Vagina (tissue), 2 donors: ENCODE measurements around the gene AGAP9.

Source experiments
- POLR2A ChIP-seq, 2 donors: fragments of 450-650 bp; IDR thresholded peaks; one replicate each; pipeline ENCODE4 v1.6.1; 2017; ENCODE audit warnings: antibody characterized with exemption in 2 of 2, mild to moderate bottlenecking in 2 of 2, moderate library complexity in 2 of 2
- TF ChIP-seq, protein P1 (sequence below), 3 experiments: fragments of 450-650 bp in 2 of 3; fragments of 200-600 bp in 1 of 3; sonication (generic) in 1 of 3; IDR thresholded peaks; one replicate each; pipeline ENCODE4 v1.5.1; 2017 to 2019; ENCODE audit warnings: antibody characterized with exemption in 3 of 3, mild to moderate bottlenecking in 2 of 3, moderate library complexity in 2 of 3

DNA sequence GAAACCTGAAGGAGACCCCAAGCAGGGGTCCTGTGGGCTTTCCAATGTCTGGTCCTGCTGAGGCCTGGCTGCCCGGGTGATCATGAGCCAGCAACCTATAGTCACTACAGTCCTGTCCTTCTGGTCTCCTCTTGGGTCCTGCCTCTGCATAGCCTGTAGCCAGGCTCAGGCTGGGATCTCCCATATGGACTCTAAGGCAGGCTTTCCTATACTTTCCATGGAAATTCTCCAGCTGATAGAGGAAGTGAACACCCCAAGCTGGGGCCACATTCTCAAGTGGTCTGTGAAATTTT is 66.0 kb downstream of the AGAP9 start:
- no peak for TF ChIP-seq POLR2A (IDR thresholded peaks at IDR 0.05)
- TF ChIP-seq, protein P1, sequence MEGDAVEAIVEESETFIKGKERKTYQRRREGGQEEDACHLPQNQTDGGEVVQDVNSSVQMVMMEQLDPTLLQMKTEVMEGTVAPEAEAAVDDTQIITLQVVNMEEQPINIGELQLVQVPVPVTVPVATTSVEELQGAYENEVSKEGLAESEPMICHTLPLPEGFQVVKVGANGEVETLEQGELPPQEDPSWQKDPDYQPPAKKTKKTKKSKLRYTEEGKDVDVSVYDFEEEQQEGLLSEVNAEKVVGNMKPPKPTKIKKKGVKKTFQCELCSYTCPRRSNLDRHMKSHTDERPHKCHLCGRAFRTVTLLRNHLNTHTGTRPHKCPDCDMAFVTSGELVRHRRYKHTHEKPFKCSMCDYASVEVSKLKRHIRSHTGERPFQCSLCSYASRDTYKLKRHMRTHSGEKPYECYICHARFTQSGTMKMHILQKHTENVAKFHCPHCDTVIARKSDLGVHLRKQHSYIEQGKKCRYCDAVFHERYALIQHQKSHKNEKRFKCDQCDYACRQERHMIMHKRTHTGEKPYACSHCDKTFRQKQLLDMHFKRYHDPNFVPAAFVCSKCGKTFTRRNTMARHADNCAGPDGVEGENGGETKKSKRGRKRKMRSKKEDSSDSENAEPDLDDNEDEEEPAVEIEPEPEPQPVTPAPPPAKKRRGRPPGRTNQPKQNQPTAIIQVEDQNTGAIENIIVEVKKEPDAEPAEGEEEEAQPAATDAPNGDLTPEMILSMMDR (IDR thresholded peaks at IDR 0.05): no peak
